Fibroblast of lung (primary cell): ENCODE data around the gene GUF1. TPM values are rescaled to one million over a fixed set of nuclear protein-coding genes. Genes with fewer than 3 reads are reported as not detected.

Source experiments
- DNase-seq, 2 donors: peaks; one replicate each; pipeline versions ENCODE4 v3.0.0 to v3.0.0-alpha.2; 2010; ENCODE audit warnings: low read depth in 2 of 2
- H2AFZ ChIP-seq: 2 replicates; pipeline ENCODE4 v1.5.1; 2012; ENCODE audit warnings: low read length, control low read depth, inconsistent platforms
- H3K27ac ChIP-seq: 2 replicates; pipeline ENCODE4 v1.5.1; 2011; ENCODE audit warnings: low read length, control low read depth; ENCODE audit not compliant: insufficient read depth
- H3K27me3 ChIP-seq: 2 replicates; pipeline ENCODE4 v1.5.1; 2011; ENCODE audit warnings: mild to moderate bottlenecking, low read length; ENCODE audit not compliant: control insufficient read depth, insufficient read depth
- H3K36me3 ChIP-seq: 2 replicates; pipeline ENCODE4 v1.5.1; 2011; ENCODE audit warnings: low read length; ENCODE audit not compliant: control insufficient read depth, insufficient read depth
- H3K4me1 ChIP-seq: 2 replicates; pipeline ENCODE4 v1.5.1; 2011; ENCODE audit warnings: low read length; ENCODE audit not compliant: control insufficient read depth, insufficient read depth; ENCODE audit errors: extremely low read depth
- H3K4me2 ChIP-seq: 2 replicates; pipeline ENCODE4 v1.5.1; 2011; ENCODE audit warnings: low read length, control low read depth; ENCODE audit not compliant: insufficient read depth; ENCODE audit errors: extremely low read depth
- H3K4me3 ChIP-seq, 4 experiments: fragments of 200-600 bp in 1 of 4; sonication (generic) in 1 of 4; replicated peaks in 1 of 4; 2 replicates each; pipeline ENCODE4 v1.5.1; 2011 to 2016; ENCODE audit warnings: low read length in 4 of 4, low read depth in 3 of 4, mild to moderate bottlenecking in 3 of 4, control low read depth in 2 of 4, inconsistent platforms in 1 of 4, mixed read lengths in 1 of 4; ENCODE audit not compliant: insufficient read depth in 1 of 4; ENCODE audit errors: control extremely low read depth in 1 of 4
- H3K79me2 ChIP-seq: 2 replicates; pipeline ENCODE4 v1.5.1; 2012; ENCODE audit warnings: mild to moderate bottlenecking, low read length, inconsistent platforms; ENCODE audit not compliant: control insufficient read depth, insufficient read depth
- H3K9ac ChIP-seq: 2 replicates; pipeline ENCODE4 v1.5.1; 2011; ENCODE audit warnings: mild to moderate bottlenecking, low read length, control low read depth; ENCODE audit not compliant: insufficient read depth
- H3K9me3 ChIP-seq: 2 replicates; pipeline ENCODE4 v1.5.1; 2012; ENCODE audit warnings: low read depth, low read length; ENCODE audit not compliant: control insufficient read depth, insufficient read depth
- H4K20me1 ChIP-seq: 2 replicates; pipeline ENCODE4 v1.5.1; 2011; ENCODE audit warnings: low read length; ENCODE audit not compliant: control insufficient read depth, insufficient read depth; ENCODE audit errors: extremely low read depth
- EZH2 ChIP-seq: IDR thresholded peaks from 2 replicates; pipeline ENCODE4 v1.5.1; 2012; ENCODE audit warnings: low read length, control low read depth, mild to moderate bottlenecking; ENCODE audit errors: missing control alignments
- polyA plus RNA-seq, 2 donors: library from polyadenylated mRNA; depleted of rRNA in 1 of 2; stranded (reverse) in 1 of 2; unstranded in 1 of 2; fragments of >200 nt; gene quantifications; 2 replicates each; pipeline ENCODE4 v1.2.1, GENCODE V29; 2011 to 2012; ENCODE audit warnings: missing spikeins in 1 of 2
- total RNA-seq: library from RNA; depleted of rRNA; stranded (reverse); fragments of >200 nt; gene quantifications from 2 replicates; pipeline ENCODE4 v1.2.1, GENCODE V29; 2014
- TF ChIP-seq, protein P1 (sequence below), 2 donors: IDR thresholded peaks in 1 of 2; conservative IDR thresholded peaks in 1 of 2; 1 replicate in 1 of 2; 2 replicates in 1 of 2; pipeline ENCODE4 v1.5.1; 2011 to 2012; ENCODE audit warnings: low read length in 2 of 2, control low read depth in 1 of 2, inconsistent platforms in 1 of 2, low read depth in 1 of 2, mild to moderate bottlenecking in 1 of 2

Gene GUF1
- total and polyA plus RNA-seq, 2 donors (not counting 1 experiment from before 2014, with no cell fraction given): 12.1 to 18.3 TPM

- Histone ChIP-seq H3K27me3 (no peaks in the 10 kb centered on the region), H3K27ac (no peak overlapping the region), H3K9me3 (no peaks in the 10 kb centered on the region), H4K20me1 (no peaks in the 10 kb centered on the region), H3K79me2 (peaks cover 12% of the 10 kb centered on the region), H3K4me1 (no peaks in the 10 kb centered on the region), H3K9ac (no peak overlapping the region), H2AFZ (no peak overlapping the region), H3K36me3 (no peaks in the 10 kb centered on the region), H3K4me2 (no peak overlapping the region), H3K4me3 (no peak overlapping the region)
- TF ChIP-seq EZH2: no peak
- TF ChIP-seq, protein P1, sequence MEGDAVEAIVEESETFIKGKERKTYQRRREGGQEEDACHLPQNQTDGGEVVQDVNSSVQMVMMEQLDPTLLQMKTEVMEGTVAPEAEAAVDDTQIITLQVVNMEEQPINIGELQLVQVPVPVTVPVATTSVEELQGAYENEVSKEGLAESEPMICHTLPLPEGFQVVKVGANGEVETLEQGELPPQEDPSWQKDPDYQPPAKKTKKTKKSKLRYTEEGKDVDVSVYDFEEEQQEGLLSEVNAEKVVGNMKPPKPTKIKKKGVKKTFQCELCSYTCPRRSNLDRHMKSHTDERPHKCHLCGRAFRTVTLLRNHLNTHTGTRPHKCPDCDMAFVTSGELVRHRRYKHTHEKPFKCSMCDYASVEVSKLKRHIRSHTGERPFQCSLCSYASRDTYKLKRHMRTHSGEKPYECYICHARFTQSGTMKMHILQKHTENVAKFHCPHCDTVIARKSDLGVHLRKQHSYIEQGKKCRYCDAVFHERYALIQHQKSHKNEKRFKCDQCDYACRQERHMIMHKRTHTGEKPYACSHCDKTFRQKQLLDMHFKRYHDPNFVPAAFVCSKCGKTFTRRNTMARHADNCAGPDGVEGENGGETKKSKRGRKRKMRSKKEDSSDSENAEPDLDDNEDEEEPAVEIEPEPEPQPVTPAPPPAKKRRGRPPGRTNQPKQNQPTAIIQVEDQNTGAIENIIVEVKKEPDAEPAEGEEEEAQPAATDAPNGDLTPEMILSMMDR (conservative IDR thresholded peaks at IDR 0.05 in 1 of 2, IDR thresholded peaks at IDR 0.05 in 1 of 2; ENCODE audit: low read depth in 1 of 2, low read length in 2 of 2): peak in 1 of 2 donors; percentile 12
- DNase-seq: peak in 1 of 2 donors; percentile 4
These were observed 3.7 kb upstream of the GUF1 start for GRCh38 chr4:44674471-44674870.

GRCh38 chr4:44675366-44675765 lies 2.9 kb upstream of the GUF1 start:
- DNase-seq: no peak
- Histone ChIP-seq H3K27me3 (no peaks in the 10 kb centered on the region), H3K27ac (no peak overlapping the region), H3K36me3 (no peaks in the 10 kb centered on the region), H3K4me3 (no peak overlapping the region), H3K9me3 (no peaks in the 10 kb centered on the region), H3K4me1 (no peaks in the 10 kb centered on the region), H3K79me2 (peaks cover 21% of the 10 kb centered on the region), H3K4me2 (no peak overlapping the region), H2AFZ (no peak overlapping the region), H4K20me1 (no peaks in the 10 kb centered on the region), H3K9ac (no peak overlapping the region)
- TF ChIP-seq EZH2: no peak
- TF ChIP-seq, protein P1 (conservative IDR thresholded peaks at IDR 0.05 in 1 of 2, IDR thresholded peaks at IDR 0.05 in 1 of 2; ENCODE audit: low read depth in 1 of 2, low read length in 2 of 2): no peak

GRCh38 chr4:44679060-44679459 lies 840 bp downstream of the GUF1 start:
- H3K9me3 ChIP-seq: no peaks in the 10 kb centered on the region
- peak overlapping the region; percentile 86 for H3K27ac ChIP-seq
- H3K4me1 ChIP-seq: no peaks in the 10 kb centered on the region
- H3K79me2 ChIP-seq: peaks cover 26% of the 10 kb centered on the region
- H3K27me3 ChIP-seq: no peaks in the 10 kb centered on the region
- TF ChIP-seq, protein P1 (conservative IDR thresholded peaks at IDR 0.05 in 1 of 2, IDR thresholded peaks at IDR 0.05 in 1 of 2; ENCODE audit: low read depth in 1 of 2, low read length in 2 of 2): no peak
- TF ChIP-seq EZH2: no peak
- DNase-seq: no peak
- H2AFZ ChIP-seq: peak overlapping the region; percentile 98
- peak overlapping the region; percentile 77 to 99 (median 86) for H3K4me3 ChIP-seq
- peak overlapping the region; percentile 76 for H3K4me2 ChIP-seq
- H3K9ac ChIP-seq: peak overlapping the region; percentile 96
- no peaks in the 10 kb centered on the region for H4K20me1 ChIP-seq
- peaks cover 5% of the 10 kb centered on the region for H3K36me3 ChIP-seq
